Stomach smooth muscle (tissue), 2 donors: Measurements from ENCODE around the gene SLC4A7.

Source experiments
- H3K27ac ChIP-seq: one replicate; pipeline ENCODE4 v1.7.0; 2013; ENCODE audit warnings: mild to moderate bottlenecking, low read length, inconsistent platforms
- H3K27me3 ChIP-seq, 2 donors: one replicate each; pipeline ENCODE4 v1.7.0; 2013; ENCODE audit warnings: low read length in 2 of 2; ENCODE audit not compliant: insufficient read depth in 2 of 2, control insufficient read depth in 1 of 2
- H3K36me3 ChIP-seq, 2 donors: one replicate each; pipeline ENCODE4 v1.7.0; 2013; ENCODE audit warnings: low read length in 2 of 2; ENCODE audit not compliant: control insufficient read depth in 2 of 2, insufficient read depth in 2 of 2
- H3K4me1 ChIP-seq: one replicate; pipeline ENCODE4 v1.7.0; 2013; ENCODE audit warnings: low read length; ENCODE audit not compliant: control insufficient read depth, insufficient read depth
- H3K4me3 ChIP-seq, 2 donors: one replicate each; pipeline ENCODE4 v1.7.0; 2013; ENCODE audit warnings: low read length in 2 of 2
- H3K9ac ChIP-seq, 2 donors: one replicate each; pipeline ENCODE4 v1.7.0; 2013; ENCODE audit warnings: low read length in 2 of 2, mild to moderate bottlenecking in 1 of 2
- H3K9me3 ChIP-seq, 2 donors: one replicate each; pipeline ENCODE4 v1.7.0; 2013; ENCODE audit warnings: low read length in 2 of 2; ENCODE audit not compliant: control insufficient read depth in 2 of 2
- donor health status: healthy.
- donor health status: Pancreatic carcinoma.

SLC4A7 gene

DNA sequence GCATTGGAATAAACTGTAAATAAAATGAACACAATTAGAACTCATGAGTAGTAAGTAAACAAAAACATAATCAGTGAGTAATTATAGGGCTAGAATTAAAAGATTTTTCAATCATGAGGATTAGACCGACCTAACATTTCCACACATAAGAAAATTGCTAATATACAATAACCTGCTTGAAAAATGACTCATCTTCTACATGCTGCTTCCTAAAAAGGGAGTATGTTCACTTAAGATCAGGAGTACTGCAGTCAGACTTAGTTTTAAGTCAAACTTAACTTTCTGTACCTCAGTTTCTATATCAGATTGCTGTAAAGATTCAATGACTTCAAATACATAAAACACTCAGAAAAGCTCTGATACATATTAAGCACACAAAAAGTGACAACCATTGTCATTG, 92.4 kb downstream of the SLC4A7 start:
- Histone ChIP-seq H3K9ac (peak overlapping the region in 1 of 2 donors; percentile 20), H3K36me3 (peaks cover 2 to 11% of the 10 kb centered on the region in 2 donors), H3K27ac (no peak overlapping the region), H3K27me3 (no peaks in the 10 kb centered on the region), H3K4me3 (no peak overlapping the region), H3K9me3 (no peaks in the 10 kb centered on the region), H3K4me1 (no peaks in the 10 kb centered on the region)

DNA sequence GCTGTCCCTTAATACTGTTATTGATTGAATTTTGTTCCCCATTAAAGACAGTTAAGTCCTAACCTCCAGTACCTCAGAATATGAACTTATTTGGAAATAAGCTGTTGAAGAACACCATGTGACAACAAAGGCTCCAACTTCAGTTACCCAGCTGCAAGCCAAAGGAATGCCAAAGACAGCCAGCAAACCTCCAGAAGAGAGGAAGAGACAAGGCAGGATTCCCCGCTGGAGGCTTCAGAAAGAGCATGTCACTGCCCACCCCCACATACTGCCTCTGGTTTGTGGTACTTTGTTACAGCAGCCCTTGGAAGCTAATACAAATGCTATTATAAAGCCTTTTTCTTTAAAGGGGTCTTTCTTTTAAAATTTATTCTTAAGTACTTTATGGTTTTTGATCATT, 96.6 kb downstream of the SLC4A7 start:
- H3K9ac ChIP-seq, result no peak overlapping the region
- H3K27me3 ChIP-seq, result no peaks in the 10 kb centered on the region
- H3K9me3 ChIP-seq, result no peaks in the 10 kb centered on the region
- H3K4me1 ChIP-seq, result no peaks in the 10 kb centered on the region
- no peak overlapping the region for H3K27ac ChIP-seq
- peaks cover 2 to 12% of the 10 kb centered on the region in 2 donors for H3K36me3 ChIP-seq
- no peak overlapping the region for H3K4me3 ChIP-seq

DNA sequence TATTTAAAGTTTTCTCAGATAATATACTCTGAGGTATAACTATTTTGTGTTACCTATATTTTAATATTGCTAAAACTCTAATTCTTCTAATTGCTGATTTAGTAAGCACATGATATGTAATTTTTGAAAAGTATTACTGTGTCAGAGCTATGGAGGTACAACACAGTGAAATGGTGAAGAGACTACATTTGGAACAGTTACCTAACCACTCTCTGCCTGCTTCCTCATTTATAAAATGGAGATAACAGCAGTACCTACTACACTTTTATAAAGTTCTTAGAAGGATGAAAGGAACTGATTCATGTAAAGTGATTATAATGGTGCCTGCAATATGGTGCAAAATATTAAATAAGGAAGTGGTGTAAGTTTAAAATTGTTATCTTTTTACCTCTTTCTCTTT, 98.7 kb downstream of the SLC4A7 start:
- Histone ChIP-seq H3K36me3 (peaks cover 2 to 9% of the 10 kb centered on the region in 2 donors), H3K27me3 (no peaks in the 10 kb centered on the region), H3K4me3 (no peak overlapping the region), H3K9me3 (no peaks in the 10 kb centered on the region), H3K4me1 (no peaks in the 10 kb centered on the region), H3K9ac (no peak overlapping the region), H3K27ac (no peak overlapping the region)

DNA sequence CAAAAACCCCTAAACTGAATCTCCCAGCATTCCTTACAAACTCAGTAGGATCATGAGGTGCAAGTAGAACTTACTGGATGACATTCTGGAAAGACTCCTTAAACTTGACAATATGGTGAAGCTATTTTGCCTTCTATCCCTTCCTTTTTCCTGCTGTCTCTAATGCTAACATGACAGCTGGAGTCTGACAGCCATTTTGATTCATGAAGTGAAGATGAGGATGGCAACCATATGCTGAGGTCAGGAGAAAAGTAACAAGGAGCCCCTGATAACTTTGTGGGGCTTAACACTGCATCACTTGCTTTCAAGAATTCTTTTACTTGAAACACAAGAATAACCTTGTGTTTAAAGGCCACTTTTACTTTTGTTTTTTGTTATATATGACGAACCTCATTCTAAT, 100.0 kb downstream of the SLC4A7 start:
- H3K27me3 ChIP-seq, result no peaks in the 10 kb centered on the region
- H3K36me3 ChIP-seq, result peaks cover 4 to 7% of the 10 kb centered on the region in 2 donors
- H3K4me1 ChIP-seq, result no peaks in the 10 kb centered on the region
- H3K4me3 ChIP-seq, result no peak overlapping the region
- H3K9ac ChIP-seq, result no peak overlapping the region
- no peaks in the 10 kb centered on the region for H3K9me3 ChIP-seq
- H3K27ac ChIP-seq, result no peak overlapping the region

DNA sequence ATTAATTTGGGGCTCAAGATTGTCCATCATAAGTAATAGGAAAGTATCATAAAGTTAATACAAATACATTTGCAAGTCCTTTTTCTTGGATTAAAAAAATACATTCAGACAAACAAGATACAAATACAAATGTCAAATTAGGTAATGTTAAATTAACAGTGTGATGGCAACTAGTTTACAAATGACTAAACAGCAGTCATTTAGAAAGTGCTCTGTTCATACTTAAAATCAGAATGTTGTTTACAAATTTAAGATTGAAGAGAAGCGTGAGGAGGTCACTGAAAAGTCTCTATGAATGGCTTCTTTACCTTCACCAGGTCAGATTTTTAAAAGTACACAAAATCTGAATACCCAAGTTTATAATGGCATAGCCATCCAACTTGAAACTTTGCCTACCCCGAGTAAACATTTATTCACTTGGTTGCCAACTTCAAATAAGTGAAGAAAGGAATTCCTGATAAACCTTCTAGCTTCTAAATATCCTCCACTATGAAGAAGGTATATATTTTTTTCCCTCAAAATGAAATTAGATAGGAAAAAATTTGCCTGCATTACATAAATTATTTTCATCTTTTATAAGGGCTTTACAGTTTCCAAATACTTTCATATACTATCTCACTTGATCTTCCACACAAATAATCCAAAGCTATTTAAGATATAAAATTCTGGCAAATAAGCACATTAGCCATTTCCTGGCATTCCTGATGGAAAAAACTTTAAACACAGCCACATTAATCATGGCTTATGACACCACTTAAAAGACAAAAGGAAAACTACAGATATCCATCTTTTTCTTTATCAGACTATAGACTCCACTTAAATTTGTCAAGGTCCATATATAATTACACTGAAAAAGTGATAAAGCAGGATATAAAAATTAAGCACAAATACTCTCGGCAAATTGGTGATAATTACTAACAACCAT, 103.5 kb downstream of the SLC4A7 start:
- H3K9ac ChIP-seq, result no peak overlapping the region
- H3K4me3 ChIP-seq, result no peak overlapping the region
- H3K36me3 ChIP-seq, result peaks cover 4 to 9% of the 10 kb centered on the region in 2 donors
- H3K27me3 ChIP-seq, result no peaks in the 10 kb centered on the region
- no peaks in the 10 kb centered on the region for H3K4me1 ChIP-seq
- no peaks in the 10 kb centered on the region for H3K9me3 ChIP-seq
- no peak overlapping the region for H3K27ac ChIP-seq

DNA sequence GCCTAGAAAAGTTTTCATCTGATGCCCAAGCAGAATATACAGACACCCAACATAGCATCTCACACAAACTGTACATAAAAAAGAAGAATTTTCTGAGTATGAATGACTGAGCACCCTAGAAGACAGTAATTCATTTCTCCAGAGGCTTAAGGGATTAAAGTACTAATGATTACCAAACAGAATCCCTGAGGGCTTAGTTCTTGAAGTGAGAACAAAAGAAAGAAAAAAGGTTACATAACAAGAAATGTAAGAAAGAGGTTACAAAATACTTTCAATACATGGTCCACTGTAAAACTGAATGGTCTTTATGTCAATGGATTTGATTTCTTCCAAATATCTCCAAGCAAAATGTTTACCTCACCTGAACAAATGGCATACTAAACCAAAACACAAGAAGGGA, 105.9 kb downstream of the SLC4A7 start:
- peaks cover 2 to 3% of the 10 kb centered on the region in 2 donors for H3K36me3 ChIP-seq

DNA sequence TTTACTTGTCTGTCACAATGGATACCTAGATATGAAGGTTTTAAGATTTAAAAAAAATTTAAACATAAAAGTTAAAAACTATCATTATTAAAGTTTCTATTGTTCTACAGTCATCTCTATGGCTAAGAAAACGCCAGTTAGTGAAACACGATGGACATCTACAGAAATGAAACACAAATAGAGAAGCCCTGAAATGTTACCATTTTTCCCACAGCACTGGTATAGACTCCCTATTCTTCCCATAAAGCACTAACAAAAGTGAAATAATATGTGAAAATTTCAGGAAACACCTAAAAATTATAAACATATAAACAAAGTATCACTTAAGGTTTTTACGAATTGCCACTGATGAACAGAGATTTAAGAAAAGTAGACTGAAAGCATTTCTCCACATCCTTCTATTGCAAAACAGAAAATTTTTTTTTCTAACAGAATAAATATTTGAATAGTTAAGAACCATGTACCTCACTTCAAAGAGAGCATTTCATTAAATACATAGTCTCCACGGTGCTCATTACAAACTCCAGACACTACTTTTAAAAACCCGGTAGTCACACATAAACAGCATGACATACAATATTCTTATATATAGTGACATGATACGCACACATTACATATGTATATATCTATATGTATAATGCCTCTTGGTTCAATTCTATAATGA, 107.9 kb downstream of the SLC4A7 start:
- Histone ChIP-seq H3K4me3 (no peak overlapping the region), H3K27ac (no peak overlapping the region), H3K36me3 (peaks cover 2 to 3% of the 10 kb centered on the region in 2 donors), H3K9ac (no peak overlapping the region), H3K9me3 (no peaks in the 10 kb centered on the region), H3K4me1 (no peaks in the 10 kb centered on the region), H3K27me3 (no peaks in the 10 kb centered on the region)

More for the DNA sequence above, 105.9 kb downstream of the SLC4A7 start:
- no peaks in the 10 kb centered on the region for H3K9me3 ChIP-seq
- H3K4me1 ChIP-seq, result no peaks in the 10 kb centered on the region
- no peak overlapping the region for H3K4me3 ChIP-seq
- no peaks in the 10 kb centered on the region for H3K27me3 ChIP-seq
- no peak overlapping the region for H3K9ac ChIP-seq
- no peak overlapping the region for H3K27ac ChIP-seq

DNA sequence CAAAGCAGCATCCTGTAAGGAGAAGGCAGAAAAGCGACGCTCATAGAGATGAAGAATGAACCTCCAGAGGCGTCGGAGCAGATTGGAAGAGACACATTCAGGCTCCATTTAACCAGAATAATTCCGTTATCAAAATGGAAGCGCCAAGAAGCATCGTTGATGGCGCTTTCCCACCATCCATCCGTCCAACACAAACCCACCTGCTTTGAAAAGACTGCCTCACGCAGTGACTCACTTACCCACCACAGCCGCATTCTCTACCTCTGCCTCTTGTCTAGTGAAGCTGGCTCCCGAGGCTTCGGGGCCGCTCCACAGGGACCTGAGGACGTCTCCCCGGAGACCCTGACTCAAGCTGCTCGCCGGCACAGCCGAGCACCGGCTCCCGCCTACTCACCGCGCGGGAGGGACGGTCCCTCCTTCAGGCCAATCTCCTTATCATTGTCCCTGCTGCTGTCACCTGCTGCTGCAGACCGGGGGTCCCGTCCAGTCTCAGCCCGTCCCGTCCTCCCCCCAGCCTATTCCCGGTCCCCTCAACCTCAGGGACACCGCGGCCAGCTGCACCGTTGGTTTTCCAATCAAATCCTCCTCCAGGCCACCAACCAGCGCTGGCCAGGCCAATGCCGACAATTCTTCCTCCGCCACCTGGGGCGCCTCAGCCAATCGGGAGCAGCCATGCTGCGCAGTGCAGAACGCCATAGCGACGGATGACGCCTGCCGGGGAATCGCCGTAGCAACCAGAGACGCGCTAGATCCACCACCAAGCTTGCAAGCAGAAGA, 115.2 kb downstream of the SLC4A7 start, which contains the start of gene NEK10:
Gene NEK10, minus strand, starts transcription at position 553 of the 777 bp plus-strand sequence. CDS start 16,501 bp downstream, outside the sequence.
- Histone ChIP-seq H3K9ac (peak within 1 kb of the TSS; percentile 52 to 59), H3K4me1 (peaks cover 10% of the 10 kb centered on the region), H3K4me3 (peak within 1 kb of the TSS; percentile 90), H3K9me3 (no peaks in the 10 kb centered on the region), H3K27ac (no peak within 1 kb of the TSS), H3K27me3 (no peaks in the 10 kb centered on the region), H3K36me3 (peaks cover 0 to 2% of the 10 kb centered on the region in 2 donors)

DNA sequence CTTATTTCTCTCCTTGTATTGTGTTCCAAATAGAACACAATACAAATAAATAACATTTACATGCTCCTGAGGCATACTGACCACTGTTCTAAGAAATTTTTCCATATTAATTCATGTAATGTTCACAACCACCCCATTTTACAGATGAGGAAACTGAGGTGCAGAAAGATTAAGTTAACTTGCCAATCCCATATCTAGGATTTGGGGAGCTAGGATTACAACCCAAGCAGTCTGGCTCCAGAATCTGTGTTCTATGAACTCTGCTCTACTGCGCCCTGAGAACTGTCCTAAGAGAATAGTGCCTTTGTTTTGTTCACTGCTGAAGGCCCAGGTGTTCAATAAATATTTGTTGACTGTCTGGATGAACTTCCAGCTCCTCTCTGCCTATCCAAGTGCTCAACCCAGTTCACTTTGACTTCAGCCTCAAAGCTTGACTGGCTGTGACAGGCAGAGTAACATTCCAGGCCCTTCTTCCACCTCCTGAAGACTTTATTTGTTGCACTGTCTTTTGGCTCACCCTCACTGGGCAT, 118.1 kb downstream of the SLC4A7 start:
- Histone ChIP-seq H3K4me1 (peaks cover 10% of the 10 kb centered on the region), H3K4me3 (no peak overlapping the region), H3K36me3 (peaks cover 0 to 2% of the 10 kb centered on the region in 2 donors), H3K27ac (no peak overlapping the region), H3K27me3 (no peaks in the 10 kb centered on the region), H3K9ac (no peak overlapping the region), H3K9me3 (no peaks in the 10 kb centered on the region)
